ENCODE data around the gene KRTAP5-6.
"Not testable (repeated sequence)": the region's sequence is repeated elsewhere in the genome, so short reads cannot be mapped to it uniquely, and the experiment has no call there.

Gene KRTAP5-6

DNA sequence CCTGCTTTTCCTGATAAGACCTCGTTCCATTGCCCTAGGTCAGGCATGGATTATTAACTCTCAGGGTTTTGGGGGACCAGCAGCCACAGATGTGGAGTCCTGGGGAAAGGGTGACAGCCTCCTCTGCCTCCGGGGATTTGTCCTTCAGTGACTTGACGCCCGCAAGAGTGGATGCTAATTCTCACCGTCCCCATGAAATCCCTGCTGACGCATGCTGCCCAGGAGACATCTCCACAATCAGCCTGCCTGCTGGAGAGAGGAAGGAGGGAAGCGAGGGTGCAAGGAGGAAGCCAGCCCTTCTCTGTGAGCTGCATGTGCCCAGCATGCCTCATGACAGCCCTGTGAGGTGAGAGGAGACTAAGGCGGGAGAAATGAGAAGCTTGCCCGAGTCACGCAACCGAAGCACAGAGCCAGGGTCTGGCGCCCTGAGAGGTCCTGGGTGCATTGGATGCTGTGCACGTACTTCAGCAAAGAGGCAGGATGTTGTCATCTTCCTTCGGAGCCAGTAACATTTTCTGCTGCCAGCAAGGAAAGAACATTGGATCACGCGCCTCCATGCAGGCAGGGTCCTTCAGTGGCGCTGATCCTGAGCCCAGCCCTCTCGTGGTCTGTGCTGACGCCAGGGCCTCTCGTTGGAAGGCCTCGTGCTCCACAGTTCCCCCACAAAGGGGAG lies 27.3 kb upstream of the KRTAP5-6 start:
- H3K4me2 ChIP-seq = no peak overlapping the region
- no peaks in the 10 kb centered on the region for H4K20me1 ChIP-seq
- no peaks in the 10 kb centered on the region for H3K36me3 ChIP-seq
- peaks cover 0 to 8% (median 0%) of the 10 kb centered on the region in 10 experiments; a peak in 2 of 20 replicates for H3K4me1 ChIP-seq
- no peak overlapping the region for H3K27ac ChIP-seq
- no peaks in the 10 kb centered on the region for H3K9me3 ChIP-seq (replicated peaks in 1 of 11)
- H3K4me3 ChIP-seq = no peak overlapping the region
- TF ChIP-seq Cebpa-rat (IDR thresholded peaks at IDR 0.05) = no peak
- peaks cover 10 to 42% (median 29%) of the 10 kb centered on the region in 11 experiments for H3K27me3 ChIP-seq
- H3K9ac ChIP-seq = no peak overlapping the region

DNA sequence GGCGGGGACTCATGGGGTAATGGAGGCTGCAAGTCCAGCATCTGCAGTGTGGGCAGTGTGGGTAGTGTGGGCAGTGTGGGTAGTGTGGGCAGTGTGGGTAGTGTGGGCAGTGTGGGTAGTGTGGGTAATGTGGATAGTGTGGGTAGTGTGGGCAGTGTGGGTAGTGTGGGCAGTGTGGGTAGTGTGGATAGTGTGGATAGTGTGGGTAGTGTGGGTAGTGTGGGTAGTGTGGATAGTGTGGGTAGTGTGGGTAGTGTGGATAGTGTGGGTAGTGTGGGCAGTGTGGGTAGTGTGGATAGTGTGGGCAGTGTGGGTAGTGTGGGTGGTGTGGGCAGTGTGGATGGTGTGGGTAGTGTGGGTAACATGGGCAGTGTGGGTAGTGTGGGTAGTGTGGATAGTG lies 26.5 kb upstream of the KRTAP5-6 start:
- not testable (repeated sequence) for H3K4me1 ChIP-seq; H3K36me3 ChIP-seq; H3K4me3 ChIP-seq; H3K9me3 ChIP-seq (replicated peaks in 1 of 11); H3K27ac ChIP-seq; H4K20me1 ChIP-seq; H3K4me2 ChIP-seq; H3K9ac ChIP-seq
- peaks cover 10 to 45% (median 29%) of the 10 kb centered on the region in 11 experiments for H3K27me3 ChIP-seq

DNA sequence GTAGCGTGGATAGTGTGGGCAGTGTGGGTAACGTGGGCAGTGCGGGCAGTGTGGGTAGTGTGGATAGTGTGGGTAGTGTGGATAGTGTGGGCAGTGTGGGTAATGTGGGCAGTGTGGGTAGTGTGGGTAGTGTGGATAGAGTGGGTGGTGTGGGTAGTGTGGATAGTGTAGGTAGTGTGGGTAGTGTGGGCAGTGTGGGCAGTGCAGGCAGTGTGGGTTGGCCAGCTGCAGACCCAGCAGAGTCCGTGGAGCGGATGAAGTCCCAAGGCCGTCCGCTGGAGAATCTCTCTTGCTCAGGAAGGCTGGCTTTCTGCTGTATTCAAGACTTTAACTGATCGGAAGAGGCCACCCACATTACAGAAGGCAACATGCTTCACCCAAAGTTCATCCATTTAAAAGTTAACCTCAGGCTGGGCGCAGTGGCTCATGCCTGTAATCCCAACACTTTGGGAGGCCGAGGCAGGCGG lies 26.1 kb upstream of the KRTAP5-6 start:
- H3K4me3 ChIP-seq = no peak overlapping the region
- no peaks in the 10 kb centered on the region for H3K36me3 ChIP-seq
- H3K27me3 ChIP-seq = peaks cover 10 to 45% (median 29%) of the 10 kb centered on the region in 11 experiments
- no peak overlapping the region for H3K27ac ChIP-seq
- H3K9me3 ChIP-seq (replicated peaks in 1 of 11) = no peaks in the 10 kb centered on the region
- H4K20me1 ChIP-seq = no peaks in the 10 kb centered on the region
- peaks cover 0 to 8% (median 0%) of the 10 kb centered on the region in 10 experiments; a peak in 2 of 20 replicates for H3K4me1 ChIP-seq
- no peak for TF ChIP-seq Cebpa-rat (IDR thresholded peaks at IDR 0.05)
- no peak overlapping the region for H3K9ac ChIP-seq
- no peak overlapping the region for H3K4me2 ChIP-seq

DNA sequence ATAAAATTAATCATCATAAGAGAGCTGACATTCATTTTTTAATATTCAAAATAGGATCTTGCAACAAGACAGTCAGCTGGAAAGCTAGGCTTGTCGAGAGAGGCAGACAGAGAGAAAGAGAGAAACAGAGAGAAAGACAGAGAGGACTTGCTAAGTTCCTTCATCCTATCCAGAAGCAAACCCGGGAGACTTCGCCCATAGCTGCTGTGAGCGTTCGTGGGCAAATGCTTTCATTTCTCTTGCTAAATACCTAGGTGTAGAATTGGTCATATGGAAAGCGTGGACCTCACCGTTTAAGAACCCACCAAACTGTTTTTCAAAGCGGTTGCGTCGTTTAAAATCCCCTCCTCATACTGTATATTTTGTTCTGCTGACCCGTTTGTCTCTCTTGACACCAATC lies 25.3 kb upstream of the KRTAP5-6 start:
- H3K4me1 ChIP-seq = peaks cover 0 to 8% (median 0%) of the 10 kb centered on the region in 10 experiments; a peak in 2 of 20 replicates

DNA sequence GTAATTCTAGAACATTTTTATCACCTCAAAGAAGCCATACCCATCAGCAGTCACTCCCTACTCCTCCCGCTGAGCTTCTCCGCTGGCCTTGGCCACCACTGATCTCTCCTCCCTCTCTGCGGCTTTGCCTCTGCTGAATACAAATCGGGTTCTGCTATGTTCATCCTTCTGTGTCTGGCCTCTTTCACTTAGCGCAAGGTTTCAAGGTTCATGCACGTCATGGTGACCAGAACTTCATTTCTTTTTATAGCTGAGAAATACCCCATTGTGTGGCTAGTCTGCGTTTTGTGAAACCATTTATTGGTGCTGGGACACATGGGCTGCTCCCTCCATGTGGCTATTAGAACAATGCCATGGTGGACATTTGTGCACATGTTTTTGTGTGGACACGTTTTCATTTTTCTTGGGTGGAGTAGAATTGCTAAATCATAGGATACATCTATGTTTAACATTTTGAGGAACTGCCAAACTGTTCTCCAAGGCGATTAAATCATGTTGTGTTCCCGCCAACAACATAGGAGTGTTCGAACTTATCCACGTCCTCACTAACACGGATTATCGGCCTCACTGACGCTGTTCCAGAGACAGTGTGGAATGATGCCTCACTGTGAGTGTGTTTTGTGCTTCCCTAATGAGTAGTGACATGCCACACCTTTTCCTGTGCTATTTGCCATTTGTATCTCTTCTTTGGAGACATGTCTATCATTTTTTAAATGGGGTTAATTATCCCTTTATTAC lies 24.2 kb upstream of the KRTAP5-6 start:
- no peak overlapping the region for H3K4me2 ChIP-seq
- H3K9ac ChIP-seq = no peak overlapping the region
- no peak for TF ChIP-seq Cebpa-rat (IDR thresholded peaks at IDR 0.05)
- H3K4me3 ChIP-seq = no peak overlapping the region
- H3K27me3 ChIP-seq = peaks cover 10 to 42% (median 27%) of the 10 kb centered on the region in 11 experiments
- no peaks in the 10 kb centered on the region for H4K20me1 ChIP-seq
- H3K27ac ChIP-seq = no peak overlapping the region
- no peaks in the 10 kb centered on the region for H3K36me3 ChIP-seq
- H3K4me1 ChIP-seq = peaks cover 0 to 8% (median 0%) of the 10 kb centered on the region in 10 experiments; a peak in 2 of 20 replicates
- H3K9me3 ChIP-seq (replicated peaks in 1 of 11) = no peaks in the 10 kb centered on the region

More for the DNA sequence above, 25.3 kb upstream of the KRTAP5-6 start:
- Histone ChIP-seq H3K36me3 (no peaks in the 10 kb centered on the region), H3K4me2 (no peak overlapping the region), H3K27me3 (peaks cover 10 to 45% (median 29%) of the 10 kb centered on the region in 11 experiments), H3K4me3 (no peak overlapping the region), H3K9me3 (replicated peaks in 1 of 11) (no peaks in the 10 kb centered on the region), H4K20me1 (no peaks in the 10 kb centered on the region), H3K27ac (no peak overlapping the region), H3K9ac (no peak overlapping the region)
- no peak for TF ChIP-seq Cebpa-rat (IDR thresholded peaks at IDR 0.05)

DNA sequence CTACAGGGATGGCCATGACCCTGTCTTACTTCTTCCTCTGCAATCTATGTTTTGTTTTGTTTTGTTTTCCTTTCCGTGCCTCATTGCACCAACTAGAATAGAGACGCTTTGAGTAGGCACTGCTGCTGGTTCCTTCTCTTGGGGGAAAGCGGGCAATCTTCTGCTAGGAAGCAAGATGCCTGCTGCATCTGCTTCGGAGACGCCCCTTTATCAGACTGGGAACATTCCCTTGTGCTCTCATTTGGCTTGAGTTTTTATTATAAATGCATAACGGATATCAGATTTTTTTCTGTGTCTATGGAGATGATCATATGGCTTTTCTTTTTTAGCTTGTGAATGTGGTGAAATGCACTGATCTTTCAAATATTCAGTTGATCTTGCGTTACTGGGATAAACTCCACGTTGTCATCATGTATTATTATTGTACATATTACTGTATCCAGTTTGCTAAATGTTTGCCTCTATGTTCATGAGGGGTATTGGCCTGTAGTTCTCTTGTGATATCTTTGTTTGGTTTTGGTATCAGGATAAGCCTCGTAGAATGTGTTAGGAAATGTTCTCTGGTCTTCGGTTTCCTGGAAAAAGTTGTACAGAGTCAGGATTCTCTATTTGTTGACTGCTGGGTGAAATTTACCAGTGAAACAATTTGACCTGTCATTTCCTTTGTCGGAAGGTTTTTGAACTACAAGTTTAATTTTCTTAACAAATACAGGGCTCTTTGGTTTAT lies 23.4 kb upstream of the KRTAP5-6 start:
- Histone ChIP-seq H3K4me2 (no peak overlapping the region), H3K27ac (no peak overlapping the region), H3K9me3 (replicated peaks in 1 of 11) (no peaks in the 10 kb centered on the region), H4K20me1 (no peaks in the 10 kb centered on the region), H3K27me3 (peaks cover 10 to 34% (median 21%) of the 10 kb centered on the region in 11 experiments), H3K9ac (no peak overlapping the region), H3K36me3 (no peaks in the 10 kb centered on the region), H3K4me1 (peaks cover 0 to 8% (median 0%) of the 10 kb centered on the region in 10 experiments; a peak in 2 of 20 replicates), H3K4me3 (no peak overlapping the region)
- TF ChIP-seq Cebpa-rat (IDR thresholded peaks at IDR 0.05) = no peak

DNA sequence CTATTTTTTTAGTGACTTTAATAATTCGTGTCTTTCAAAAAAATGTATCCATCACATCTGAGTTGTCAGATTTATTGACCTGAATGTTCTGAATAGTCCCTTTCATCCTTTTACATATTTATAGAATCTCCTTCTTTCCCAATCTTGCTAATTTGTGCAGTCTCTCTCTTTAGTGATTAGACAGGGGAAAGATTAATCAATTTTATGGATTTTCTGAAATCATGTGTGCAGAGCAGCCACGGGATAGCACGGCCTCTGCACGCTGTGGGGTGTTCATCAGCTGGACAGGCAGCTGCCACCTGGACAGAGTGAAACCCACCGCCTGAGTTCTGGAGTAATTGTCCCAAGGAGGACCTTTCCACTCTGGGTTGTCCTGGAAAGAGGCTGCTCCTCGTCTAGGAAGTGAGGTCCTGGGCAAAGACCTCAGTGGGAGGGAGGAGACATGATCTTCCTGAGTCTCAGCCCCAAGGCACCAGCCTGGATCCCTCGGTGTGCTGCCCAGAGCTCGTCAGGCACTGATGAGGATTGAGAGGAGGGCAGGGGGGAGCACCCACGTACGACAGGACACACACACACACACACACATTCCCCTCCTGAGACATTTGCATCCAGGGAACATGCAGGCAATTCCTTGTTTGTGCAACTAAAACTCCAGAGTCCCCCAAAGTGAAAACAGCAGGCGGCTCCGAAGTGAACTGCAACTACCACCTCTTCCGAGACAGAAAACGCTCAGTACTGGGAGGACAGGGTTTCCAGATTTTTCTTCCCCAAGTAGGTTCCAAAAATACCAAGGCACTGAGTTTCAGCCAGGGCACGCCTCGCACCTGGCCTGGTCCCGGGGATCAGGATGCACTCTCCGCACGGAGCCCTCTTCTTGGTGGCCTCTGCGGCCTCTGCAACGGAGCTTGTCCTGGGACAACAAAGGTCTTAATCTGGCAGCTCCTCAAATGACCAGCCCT lies 22.5 kb upstream of the KRTAP5-6 start:
- peaks cover 0 to under 1% (median 0%) of the 10 kb centered on the region in 11 experiments; a peak in 2 of 22 replicates for H3K9me3 ChIP-seq (replicated peaks in 1 of 11)
- H3K4me3 ChIP-seq = no peak overlapping the region
- H3K4me1 ChIP-seq = 0 out of 20 replicates have a peak, but pooled peaks cover 0 to 6% (median 0%) of the 10 kb centered on the region in 10 experiments
- peaks cover 2 to 25% (median 13%) of the 10 kb centered on the region in 11 experiments; a peak in 21 of 22 replicates for H3K27me3 ChIP-seq
- no peaks in the 10 kb centered on the region for H3K36me3 ChIP-seq
- no peak overlapping the region for H3K27ac ChIP-seq
- no peak for TF ChIP-seq Cebpa-rat (IDR thresholded peaks at IDR 0.05)
- H4K20me1 ChIP-seq = no peaks in the 10 kb centered on the region
- H3K4me2 ChIP-seq = no peak overlapping the region
- no peak overlapping the region for H3K9ac ChIP-seq

DNA sequence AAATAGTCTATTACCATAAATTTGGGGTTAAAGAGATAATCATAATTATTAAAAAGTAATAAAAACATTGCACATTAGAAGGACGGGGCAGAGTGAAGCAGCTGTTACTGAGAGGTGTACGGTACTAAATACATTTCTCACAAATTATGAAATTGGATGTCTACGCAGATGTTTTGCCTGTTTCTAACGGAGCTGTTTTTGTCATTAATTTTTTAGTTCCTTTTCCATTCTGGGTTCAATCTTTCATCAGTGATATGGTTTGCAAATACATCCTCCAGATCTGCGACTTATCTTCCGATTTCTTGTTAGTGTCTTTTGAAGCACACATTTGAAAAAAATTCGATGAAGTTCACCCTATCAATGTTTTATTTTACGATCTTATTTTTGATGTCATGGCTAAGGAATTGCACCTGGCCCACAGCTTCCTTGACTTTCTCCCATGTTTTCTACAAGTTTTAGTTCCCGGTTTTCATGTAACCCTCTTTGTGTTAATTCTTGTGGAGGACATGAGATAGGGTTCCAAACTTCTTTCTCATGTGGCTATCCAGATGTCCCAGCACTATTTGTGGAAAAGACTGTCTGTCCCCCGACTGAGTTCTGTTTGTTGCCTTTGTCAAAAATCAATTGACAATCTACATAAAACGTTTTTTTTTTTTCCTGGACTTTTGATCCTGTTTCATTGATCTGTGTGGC lies 21.3 kb upstream of the KRTAP5-6 start:
- Histone ChIP-seq H3K9ac (no peak overlapping the region), H3K4me1 (0 out of 20 replicates have a peak, but pooled peaks cover 0 to 6% (median 0%) of the 10 kb centered on the region in 10 experiments), H3K4me2 (no peak overlapping the region), H3K4me3 (no peak overlapping the region), H3K27ac (no peak overlapping the region), H3K27me3 (peaks cover 0 to 18% (median 7%) of the 10 kb centered on the region in 11 experiments; a peak in 10 of 22 replicates), H4K20me1 (no peaks in the 10 kb centered on the region), H3K9me3 (replicated peaks in 1 of 11) (peaks cover 4 to 6% (median 5%) of the 10 kb centered on the region in 11 experiments; a peak in 17 of 22 replicates), H3K36me3 (no peaks in the 10 kb centered on the region)
- no peak for TF ChIP-seq Cebpa-rat (IDR thresholded peaks at IDR 0.05)
